ENCODE results near the gene PTK6.

Gene PTK6

DNA sequence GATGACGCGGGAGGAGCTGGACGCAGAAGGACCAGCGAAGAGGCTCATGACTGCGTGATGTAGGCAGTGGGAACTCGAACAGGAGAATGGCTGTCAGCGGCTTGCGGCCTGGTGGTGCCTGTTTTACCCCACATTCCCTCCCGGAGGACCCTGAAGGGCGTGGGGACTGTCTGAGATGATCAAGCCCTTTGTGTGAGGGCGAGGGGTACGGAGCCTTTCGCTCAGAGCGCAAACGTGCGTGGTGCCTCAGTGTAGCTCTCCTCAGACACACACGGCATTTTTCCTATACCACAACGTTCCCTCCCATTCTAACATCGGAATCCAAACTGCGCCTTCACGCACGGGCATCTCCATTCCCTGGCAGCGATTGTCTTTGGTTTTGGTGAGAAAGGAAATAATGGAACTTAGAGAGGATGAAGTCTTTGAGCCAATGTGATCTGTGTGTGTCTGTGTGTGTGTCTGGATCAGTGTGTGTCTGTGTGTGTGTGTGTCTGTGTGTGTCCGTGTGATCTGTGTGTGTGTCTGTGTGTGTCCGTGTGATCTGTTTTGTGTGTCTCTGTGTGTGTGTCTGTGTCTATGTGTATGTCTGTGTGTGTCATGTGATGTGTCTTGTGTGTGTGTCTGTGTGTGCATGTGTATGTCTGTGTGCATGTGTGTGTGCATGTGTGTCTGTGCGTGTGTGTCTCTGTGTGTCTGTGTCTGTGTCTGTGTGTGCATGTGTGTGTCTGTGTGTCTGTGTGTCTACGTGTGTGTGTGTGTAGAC, 5.3 kb downstream of the PTK6 start:
- H3K36me3 ChIP-seq, result no peaks in the 10 kb centered on the region
- intact Hi-C loops (cut with DNase I; ENCODE audit: low total_unique reads), result loop anchor here (10.0 kb wide), 1 partner anchor 333 kb away; the partner anchor contains the start of genes ABHD16B and TPD52L2
- H3K9me3 ChIP-seq, result no peaks in the 10 kb centered on the region
- no peak overlapping the region for H3K27ac ChIP-seq
- DNase-seq, result no peak
- TF ChIP-seq, protein P1, sequence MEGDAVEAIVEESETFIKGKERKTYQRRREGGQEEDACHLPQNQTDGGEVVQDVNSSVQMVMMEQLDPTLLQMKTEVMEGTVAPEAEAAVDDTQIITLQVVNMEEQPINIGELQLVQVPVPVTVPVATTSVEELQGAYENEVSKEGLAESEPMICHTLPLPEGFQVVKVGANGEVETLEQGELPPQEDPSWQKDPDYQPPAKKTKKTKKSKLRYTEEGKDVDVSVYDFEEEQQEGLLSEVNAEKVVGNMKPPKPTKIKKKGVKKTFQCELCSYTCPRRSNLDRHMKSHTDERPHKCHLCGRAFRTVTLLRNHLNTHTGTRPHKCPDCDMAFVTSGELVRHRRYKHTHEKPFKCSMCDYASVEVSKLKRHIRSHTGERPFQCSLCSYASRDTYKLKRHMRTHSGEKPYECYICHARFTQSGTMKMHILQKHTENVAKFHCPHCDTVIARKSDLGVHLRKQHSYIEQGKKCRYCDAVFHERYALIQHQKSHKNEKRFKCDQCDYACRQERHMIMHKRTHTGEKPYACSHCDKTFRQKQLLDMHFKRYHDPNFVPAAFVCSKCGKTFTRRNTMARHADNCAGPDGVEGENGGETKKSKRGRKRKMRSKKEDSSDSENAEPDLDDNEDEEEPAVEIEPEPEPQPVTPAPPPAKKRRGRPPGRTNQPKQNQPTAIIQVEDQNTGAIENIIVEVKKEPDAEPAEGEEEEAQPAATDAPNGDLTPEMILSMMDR (IDR thresholded peaks at IDR 0.05), result no peak
- H3K4me3 ChIP-seq, result no peak overlapping the region
- H3K27me3 ChIP-seq, result peaks cover 0 to 51% of the 10 kb centered on the region in 2 donors
- H3K4me1 ChIP-seq, result peaks cover 0 to 17% (median 0%) of the 10 kb centered on the region in 4 donors

DNA sequence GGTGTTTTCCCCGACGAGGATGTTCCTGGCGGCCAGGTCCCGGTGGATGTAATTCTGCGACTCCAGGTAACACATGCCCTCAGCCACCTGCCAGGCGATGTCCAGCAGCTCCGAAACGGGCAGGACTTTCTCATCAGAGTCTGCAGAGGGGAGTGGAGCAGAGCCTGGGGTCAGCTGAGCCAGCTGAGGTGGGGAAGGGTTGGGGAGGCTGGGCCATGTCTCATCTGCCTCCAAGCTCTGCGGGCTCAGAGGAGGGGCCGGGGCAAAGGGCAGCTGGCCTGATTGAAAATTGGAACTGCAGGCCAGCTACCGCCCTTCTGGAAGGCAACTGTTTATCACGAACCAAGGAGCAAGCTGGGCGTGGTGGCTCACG, 6.4 kb downstream of the PTK6 start:
- H3K27me3 ChIP-seq, result peaks cover 0 to 42% of the 10 kb centered on the region in 2 donors
- DNase-seq, result no peak
- no peaks in the 10 kb centered on the region for H3K9me3 ChIP-seq
- intact Hi-C loops (cut with DNase I; ENCODE audit: low total_unique reads), result loop anchor here (10.0 kb wide), 1 partner anchor 334 kb away; the partner anchor contains the start of genes ABHD16B and TPD52L2
- peaks cover 0 to 9% (median 0%) of the 10 kb centered on the region in 4 donors for H3K4me1 ChIP-seq
- no peak overlapping the region for H3K4me3 ChIP-seq
- TF ChIP-seq, protein P1 (IDR thresholded peaks at IDR 0.05), result no peak
- H3K27ac ChIP-seq, result no peak overlapping the region
- H3K36me3 ChIP-seq, result no peaks in the 10 kb centered on the region

DNA sequence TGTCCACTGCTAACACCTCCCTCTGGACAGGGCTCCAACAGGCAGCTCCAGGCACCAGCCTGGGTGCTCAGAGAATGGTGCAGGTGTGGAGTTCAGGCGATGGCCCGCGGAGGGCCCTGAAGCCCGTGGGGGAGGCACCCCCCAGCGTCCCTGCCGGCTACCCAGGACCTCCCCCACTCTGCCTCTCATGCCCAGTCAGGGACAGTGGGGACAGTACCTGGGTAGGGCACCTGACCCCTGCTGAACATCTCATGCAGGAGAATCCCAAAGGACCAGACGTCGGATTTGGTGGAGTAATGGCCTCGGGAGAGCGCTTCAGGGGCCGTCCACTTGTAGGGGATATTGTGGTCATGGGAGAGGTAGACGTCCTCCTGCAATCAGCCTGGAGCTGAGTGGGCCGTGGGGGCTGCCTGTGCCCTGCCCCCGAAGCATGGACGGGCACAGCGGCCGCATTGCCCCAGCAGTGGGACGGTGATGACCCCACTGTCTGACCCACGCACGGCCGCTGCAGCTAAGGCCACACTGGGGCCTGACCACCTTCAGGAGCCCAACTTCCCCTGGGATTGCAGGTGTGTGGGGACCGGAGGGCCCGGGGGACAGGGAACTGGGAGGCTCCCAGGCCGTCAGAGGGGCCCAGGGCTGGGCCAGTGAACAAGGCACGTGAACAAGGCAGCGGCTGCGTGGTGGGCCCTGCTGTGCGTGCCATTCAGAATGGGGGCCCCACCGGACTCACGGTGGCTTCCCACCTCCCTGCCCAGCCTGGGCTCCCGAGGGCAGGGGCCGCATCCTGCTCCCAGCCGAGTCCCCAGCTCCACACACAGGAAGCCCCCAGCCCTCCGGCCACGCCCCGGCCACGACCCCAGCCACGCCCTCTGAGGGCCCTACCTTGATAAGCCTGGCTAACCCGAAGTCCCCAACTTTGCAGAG, 7.1 kb downstream of the PTK6 start:
- H3K27ac ChIP-seq, result no peak overlapping the region
- TF ChIP-seq, protein P1 (IDR thresholded peaks at IDR 0.05), result no peak
- DNase-seq, result no peak

DNA sequence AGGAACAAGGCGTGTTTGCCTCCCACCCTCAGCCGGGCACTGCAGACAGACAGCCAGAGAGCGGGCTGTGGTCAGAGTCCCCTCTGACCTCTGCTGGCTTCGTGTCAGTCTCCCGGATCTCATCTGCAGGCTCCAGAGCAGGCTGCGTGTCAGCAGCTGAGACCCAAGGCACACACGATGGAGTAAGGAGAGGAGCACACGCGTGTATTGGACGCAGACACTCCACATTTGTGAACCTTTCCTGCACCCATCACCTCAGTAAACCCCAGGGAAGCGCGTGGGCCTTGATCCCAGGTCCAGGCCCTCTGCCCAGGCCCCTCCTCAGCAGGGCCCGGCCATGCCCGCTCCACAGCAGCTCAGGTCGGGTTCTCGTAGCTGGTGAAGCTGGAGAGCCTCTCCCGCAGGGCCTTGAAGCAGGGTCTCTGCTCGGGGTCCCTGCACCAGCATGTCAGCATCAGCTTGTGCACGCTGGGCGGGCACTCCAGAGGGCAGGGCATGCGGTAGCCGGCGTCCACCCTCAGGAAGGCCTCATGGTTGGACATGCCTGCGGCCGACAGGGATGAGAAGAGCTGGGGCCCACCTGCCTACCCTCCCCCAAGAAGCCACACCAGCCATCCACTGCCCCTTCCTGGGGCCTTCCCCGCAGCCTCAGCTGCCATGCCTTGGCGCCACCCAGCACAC, 7.9 kb downstream of the PTK6 start:
- no peak overlapping the region for H3K4me3 ChIP-seq
- no peak overlapping the region for H3K27ac ChIP-seq
- no peaks in the 10 kb centered on the region for H3K9me3 ChIP-seq
- no peak for DNase-seq
- peaks cover 0 to 29% of the 10 kb centered on the region in 2 donors for H3K27me3 ChIP-seq
- peaks cover 0 to 1% (median 0%) of the 10 kb centered on the region in 4 donors for H3K4me1 ChIP-seq
- intact Hi-C loops (cut with DNase I; ENCODE audit: low total_unique reads), result no loop called here
- TF ChIP-seq, protein P1 (IDR thresholded peaks at IDR 0.05), result no peak
- H3K36me3 ChIP-seq, result no peaks in the 10 kb centered on the region

More for the DNA sequence above, 7.1 kb downstream of the PTK6 start:
- no peaks in the 10 kb centered on the region for H3K9me3 ChIP-seq
- no peaks in the 10 kb centered on the region for H3K36me3 ChIP-seq
- intact Hi-C loops (cut with DNase I; ENCODE audit: low total_unique reads), result loop anchor here (10.0 kb wide), 1 partner anchor 335 kb away; the partner anchor contains the start of genes ABHD16B and TPD52L2
- peaks cover 0 to 37% of the 10 kb centered on the region in 2 donors for H3K27me3 ChIP-seq
- H3K4me3 ChIP-seq, result no peak overlapping the region
- peaks cover 0 to 9% (median 0%) of the 10 kb centered on the region in 4 donors for H3K4me1 ChIP-seq

DNA sequence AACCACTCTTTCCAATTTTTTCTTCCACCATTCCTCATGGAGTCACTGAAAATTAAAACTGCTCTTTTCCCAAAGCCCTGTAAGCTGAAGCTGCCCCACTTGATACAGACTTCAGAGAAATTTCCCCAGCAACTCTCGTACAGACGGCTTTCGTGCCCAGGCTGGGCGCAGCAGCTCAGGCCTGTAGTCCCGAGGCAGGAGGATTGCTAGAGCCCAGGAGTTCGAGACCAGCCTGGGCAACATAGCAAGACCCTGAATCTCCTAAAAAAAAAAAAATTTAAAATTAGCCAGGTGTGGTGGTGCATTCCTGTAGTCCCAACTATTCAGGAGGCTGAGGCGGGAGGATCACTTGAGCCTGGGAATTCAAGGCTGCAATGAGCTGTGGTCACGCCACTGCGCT, 10.0 kb downstream of the PTK6 start:
- no peak overlapping the region for H3K4me3 ChIP-seq
- intact Hi-C loops (cut with DNase I; ENCODE audit: low total_unique reads), result no loop called here
- H3K9me3 ChIP-seq, result no peaks in the 10 kb centered on the region
- H3K27ac ChIP-seq, result no peak overlapping the region
- peaks cover 0 to 15% (median 12%) of the 10 kb centered on the region in 3 donors for H3K36me3 ChIP-seq
- peaks cover 0 to 9% of the 10 kb centered on the region in 2 donors for H3K27me3 ChIP-seq
- DNase-seq, result no peak
- peaks cover 0 to 9% (median 6%) of the 10 kb centered on the region in 4 donors for H3K4me1 ChIP-seq
- TF ChIP-seq, protein P1 (IDR thresholded peaks at IDR 0.05), result no peak

Measured in tibial artery (tissue), 4 donors.